ENCODE measurements around the gene LOXL1.

- TF ChIP-seq EP300 (IDR thresholded peaks at IDR 0.05; ENCODE audit: borderline replicate concordance) (no peak), TAF1 (IDR thresholded peaks at IDR 0.05; ENCODE audit: low read depth) (no peak), MAX (IDR thresholded peaks at IDR 0.05) (no peak), YY1 (IDR thresholded peaks at IDR 0.05; ENCODE audit: low read depth) (no peak), EGR1 (IDR thresholded peaks at IDR 0.05) (no peak), RAD21 (IDR thresholded peaks at IDR 0.05; ENCODE audit: low read depth) (no peak)
- TF ChIP-seq, protein P1, sequence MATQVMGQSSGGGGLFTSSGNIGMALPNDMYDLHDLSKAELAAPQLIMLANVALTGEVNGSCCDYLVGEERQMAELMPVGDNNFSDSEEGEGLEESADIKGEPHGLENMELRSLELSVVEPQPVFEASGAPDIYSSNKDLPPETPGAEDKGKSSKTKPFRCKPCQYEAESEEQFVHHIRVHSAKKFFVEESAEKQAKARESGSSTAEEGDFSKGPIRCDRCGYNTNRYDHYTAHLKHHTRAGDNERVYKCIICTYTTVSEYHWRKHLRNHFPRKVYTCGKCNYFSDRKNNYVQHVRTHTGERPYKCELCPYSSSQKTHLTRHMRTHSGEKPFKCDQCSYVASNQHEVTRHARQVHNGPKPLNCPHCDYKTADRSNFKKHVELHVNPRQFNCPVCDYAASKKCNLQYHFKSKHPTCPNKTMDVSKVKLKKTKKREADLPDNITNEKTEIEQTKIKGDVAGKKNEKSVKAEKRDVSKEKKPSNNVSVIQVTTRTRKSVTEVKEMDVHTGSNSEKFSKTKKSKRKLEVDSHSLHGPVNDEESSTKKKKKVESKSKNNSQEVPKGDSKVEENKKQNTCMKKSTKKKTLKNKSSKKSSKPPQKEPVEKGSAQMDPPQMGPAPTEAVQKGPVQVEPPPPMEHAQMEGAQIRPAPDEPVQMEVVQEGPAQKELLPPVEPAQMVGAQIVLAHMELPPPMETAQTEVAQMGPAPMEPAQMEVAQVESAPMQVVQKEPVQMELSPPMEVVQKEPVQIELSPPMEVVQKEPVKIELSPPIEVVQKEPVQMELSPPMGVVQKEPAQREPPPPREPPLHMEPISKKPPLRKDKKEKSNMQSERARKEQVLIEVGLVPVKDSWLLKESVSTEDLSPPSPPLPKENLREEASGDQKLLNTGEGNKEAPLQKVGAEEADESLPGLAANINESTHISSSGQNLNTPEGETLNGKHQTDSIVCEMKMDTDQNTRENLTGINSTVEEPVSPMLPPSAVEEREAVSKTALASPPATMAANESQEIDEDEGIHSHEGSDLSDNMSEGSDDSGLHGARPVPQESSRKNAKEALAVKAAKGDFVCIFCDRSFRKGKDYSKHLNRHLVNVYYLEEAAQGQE (IDR thresholded peaks at IDR 0.05; ENCODE audit: low read depth) = no peak
Measured at GRCh38 chr15:73932381-73933191, 6.3 kb downstream of the LOXL1 start.
